GM21423 (cell line): ENCODE measurements around the gene ELAPOR2.
"Not testable (repeated sequence)": the region's sequence is repeated elsewhere in the genome, so short reads cannot be mapped to it uniquely, and the experiment has no call there.

Source experiments
- ATAC-seq: cut with Tn5 transposase; IDR thresholded peaks from one replicate; pipeline ENCODE4 v1.9.1; 2021; ENCODE audit warnings: mild to moderate bottlenecking, moderate library complexity; ENCODE audit not compliant: unreplicated experiment

The ELAPOR2 gene, protein sequence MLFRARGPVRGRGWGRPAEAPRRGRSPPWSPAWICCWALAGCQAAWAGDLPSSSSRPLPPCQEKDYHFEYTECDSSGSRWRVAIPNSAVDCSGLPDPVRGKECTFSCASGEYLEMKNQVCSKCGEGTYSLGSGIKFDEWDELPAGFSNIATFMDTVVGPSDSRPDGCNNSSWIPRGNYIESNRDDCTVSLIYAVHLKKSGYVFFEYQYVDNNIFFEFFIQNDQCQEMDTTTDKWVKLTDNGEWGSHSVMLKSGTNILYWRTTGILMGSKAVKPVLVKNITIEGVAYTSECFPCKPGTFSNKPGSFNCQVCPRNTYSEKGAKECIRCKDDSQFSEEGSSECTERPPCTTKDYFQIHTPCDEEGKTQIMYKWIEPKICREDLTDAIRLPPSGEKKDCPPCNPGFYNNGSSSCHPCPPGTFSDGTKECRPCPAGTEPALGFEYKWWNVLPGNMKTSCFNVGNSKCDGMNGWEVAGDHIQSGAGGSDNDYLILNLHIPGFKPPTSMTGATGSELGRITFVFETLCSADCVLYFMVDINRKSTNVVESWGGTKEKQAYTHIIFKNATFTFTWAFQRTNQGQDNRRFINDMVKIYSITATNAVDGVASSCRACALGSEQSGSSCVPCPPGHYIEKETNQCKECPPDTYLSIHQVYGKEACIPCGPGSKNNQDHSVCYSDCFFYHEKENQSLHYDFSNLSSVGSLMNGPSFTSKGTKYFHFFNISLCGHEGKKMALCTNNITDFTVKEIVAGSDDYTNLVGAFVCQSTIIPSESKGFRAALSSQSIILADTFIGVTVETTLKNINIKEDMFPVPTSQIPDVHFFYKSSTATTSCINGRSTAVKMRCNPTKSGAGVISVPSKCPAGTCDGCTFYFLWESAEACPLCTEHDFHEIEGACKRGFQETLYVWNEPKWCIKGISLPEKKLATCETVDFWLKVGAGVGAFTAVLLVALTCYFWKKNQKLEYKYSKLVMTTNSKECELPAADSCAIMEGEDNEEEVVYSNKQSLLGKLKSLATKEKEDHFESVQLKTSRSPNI

DNA sequence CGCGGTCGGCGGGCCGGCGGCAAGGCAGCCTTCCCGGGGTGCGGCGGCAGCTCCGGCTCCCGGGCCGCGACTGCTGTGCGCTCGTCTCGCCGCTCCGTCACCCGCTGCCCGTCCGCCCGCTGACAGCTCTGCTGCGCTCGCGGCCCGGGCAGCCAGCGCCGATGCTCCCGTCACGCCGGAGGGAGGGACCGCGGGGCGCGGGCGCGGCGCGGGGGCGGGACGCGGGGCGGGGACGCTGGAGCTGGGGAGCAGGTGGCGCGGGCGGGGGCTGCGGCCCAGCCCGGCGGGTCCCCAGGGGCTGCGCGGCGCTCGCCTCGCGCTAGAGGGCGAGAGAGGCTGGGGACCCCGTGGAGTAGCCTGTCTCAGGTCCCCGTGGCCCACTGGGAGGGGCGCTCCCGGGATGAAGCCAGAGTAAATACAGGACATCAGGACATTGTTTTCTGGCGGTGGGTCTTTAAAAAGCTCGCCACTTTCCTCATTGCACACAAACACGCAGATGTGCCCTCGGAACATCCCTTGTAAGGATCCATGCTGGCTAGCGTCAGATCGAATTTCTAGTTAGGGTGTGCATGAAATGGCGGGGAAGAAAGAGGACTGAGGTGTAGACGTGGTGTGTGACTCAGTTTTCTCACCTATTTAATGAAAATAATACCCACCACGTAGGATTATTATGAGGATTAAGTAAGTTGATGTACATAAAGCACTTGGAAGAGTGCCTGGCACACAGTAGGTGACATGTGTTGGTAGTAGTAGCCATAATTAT lies at the start of gene ELAPOR2:
ELAPOR2 (minus strand) TSS at position 130 of the 763 bp plus-strand sequence. CDS start 141 bp downstream, outside the sequence.
- ATAC-seq: peak; percentile 96

DNA sequence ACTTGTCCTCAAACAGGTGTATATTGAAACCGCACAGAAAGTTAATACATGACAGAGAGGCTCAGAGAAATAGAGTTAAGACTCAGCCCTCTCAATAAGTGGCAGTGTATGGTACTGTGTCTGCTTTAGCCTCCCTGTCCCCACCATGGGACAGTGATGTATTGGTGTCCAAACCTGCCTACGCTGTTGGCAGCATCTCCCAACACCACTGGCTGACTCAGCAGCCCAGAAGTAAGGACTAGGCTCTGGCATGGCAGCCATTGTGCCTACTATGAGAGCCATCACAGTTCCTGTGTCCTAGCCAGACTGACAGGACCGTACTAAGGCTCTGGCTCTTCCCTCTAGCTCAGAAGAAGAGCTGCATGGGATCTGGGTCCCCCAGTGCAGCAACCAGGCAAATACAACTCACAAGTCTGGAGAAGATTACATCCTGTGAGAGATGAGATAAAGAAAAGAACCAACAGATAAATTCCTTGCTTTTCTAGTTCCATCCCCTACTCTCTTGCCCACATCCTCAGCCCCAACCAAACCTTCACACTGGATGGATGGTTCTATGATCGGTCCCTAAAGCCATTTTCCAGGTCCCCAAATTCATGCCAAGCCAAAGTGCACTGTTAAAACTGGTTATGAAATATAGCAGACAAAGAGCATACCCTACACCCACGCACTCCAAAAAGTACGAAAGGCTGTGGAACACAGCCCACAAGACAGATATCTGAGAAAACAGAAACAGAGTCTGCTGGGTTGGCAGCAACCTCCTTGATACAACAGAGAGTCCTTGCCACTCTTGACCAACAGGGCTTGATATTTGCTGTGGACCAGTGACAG lies 48.7 kb upstream of the ELAPOR2 start:
- ATAC-seq: no peak

DNA sequence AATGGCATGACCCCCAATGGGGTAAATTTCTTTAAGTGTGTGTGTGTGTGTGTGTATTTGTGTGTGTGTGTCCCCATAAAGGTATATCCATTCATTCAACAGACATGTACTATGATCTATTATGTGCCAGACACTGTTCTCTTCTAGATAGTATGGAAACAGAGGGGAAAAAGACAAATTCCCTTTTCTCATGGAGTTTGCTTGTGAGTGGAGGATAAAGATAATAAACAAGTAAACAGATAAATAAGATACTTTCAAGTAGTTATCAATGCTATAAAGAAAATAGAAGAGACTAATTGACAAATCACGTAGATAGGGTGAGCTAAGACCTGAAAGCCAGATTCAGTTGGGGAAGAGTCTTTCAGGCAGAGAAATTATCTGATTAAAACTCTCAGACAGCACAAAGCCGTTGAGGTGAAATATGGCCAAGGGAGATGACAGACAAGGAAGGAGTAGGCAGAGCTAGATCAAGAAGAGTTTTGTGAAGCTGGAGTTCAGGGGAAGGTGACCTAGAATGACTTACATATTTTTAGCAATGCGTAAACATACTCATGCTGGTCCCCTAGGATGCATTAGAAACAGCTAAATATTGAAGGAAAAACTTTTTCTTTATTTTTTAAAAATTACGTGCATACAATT lies 47.6 kb upstream of the ELAPOR2 start:
- ATAC-seq: no peak

DNA sequence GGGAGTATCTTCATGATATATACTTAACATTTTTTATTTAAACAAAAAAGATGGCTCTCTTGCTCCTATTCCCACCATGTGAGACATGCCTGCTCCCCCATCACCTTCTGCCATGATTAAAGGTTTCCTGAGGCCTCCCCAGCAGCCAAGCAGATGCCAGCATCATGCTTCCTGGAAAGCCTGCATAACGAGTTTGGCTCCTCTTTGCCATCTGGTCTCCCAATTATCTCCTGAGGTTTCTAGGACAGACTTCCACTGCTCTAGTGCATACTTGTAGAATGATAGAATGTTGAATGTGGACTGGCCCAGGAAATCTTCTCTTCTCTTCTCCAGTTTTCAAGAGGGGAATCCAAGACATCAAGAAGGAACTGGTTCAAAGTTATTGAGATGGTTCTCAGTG lies 45.9 kb upstream of the ELAPOR2 start:
- no peak for ATAC-seq

DNA sequence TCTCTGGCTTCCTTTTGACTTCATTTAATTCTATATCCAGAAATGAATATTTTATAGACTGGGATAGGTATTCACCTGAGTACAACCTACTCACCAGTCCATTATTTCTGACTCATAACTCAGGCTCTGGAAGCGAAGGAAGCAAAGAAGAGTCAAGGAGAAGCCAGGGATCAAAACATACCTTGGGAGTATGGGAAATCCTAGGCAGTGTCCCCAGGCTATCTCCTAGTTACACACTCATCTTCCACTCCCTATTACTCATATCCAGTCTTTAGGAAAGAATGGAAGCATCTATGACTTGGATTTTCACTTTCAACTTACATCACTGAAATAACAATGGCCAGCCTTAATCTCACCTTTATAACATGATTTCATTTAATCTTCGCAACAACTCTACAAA lies 40.9 kb upstream of the ELAPOR2 start:
- ATAC-seq: no peak

DNA sequence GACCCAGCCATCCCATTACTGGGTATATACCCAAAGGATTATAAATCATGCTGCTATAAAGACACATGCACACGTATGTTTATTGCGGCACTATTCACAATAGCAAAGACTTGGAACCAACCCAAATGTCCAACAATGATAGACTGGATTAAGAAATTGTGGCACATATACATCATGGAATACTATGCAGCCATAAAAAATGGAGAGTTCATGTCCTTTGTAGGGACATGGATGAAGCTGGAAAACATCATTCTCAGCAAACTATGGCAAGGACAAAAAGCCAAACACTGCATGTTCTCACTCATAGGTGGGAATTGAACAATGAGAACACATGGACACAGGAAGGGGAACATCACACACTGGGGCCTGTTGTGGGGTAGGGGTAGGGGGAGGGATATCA lies 37.9 kb upstream of the ELAPOR2 start:
- ATAC-seq: not testable (repeated sequence)

DNA sequence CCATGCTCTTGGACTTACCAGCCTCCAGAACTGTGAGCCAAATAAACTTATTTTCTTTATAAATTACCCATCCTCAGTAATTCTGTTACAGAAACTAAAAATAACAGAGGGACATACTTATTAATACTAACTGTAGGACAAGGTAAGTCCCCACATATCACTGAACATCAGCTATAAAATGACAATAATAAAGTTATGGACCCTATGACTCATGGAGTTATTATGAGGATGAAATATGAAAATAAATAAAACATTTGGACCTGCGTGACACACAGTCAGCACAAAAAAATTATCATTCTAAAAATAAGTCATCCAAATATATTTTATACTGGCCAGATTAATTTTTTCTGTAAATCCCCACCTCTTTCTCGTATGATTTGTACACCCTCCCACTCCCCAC lies 34.9 kb upstream of the ELAPOR2 start:
- no peak for ATAC-seq

DNA sequence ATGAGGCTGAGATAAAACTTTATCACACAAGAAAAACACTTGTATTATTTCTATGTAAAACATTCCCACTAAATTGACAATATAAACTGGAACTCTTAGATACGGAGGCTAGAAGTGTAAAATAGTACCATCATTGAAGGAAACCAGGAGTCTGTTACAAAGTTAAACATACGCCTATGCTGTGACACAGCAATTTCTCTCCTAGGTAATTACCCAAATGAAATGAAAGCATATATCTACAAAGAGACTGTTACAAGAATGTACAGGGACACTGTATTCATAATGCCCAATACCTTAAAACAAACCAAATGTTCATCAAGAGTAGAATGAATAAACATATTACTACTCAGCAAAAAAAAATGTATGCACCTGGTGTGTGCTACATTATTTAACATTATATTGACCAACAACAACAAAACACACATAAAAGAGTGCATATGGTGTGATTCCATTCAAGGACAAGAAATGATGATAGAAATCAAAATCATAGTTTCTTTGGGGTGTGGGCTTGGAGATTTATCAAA lies 33.2 kb upstream of the ELAPOR2 start:
- ATAC-seq: no peak

DNA sequence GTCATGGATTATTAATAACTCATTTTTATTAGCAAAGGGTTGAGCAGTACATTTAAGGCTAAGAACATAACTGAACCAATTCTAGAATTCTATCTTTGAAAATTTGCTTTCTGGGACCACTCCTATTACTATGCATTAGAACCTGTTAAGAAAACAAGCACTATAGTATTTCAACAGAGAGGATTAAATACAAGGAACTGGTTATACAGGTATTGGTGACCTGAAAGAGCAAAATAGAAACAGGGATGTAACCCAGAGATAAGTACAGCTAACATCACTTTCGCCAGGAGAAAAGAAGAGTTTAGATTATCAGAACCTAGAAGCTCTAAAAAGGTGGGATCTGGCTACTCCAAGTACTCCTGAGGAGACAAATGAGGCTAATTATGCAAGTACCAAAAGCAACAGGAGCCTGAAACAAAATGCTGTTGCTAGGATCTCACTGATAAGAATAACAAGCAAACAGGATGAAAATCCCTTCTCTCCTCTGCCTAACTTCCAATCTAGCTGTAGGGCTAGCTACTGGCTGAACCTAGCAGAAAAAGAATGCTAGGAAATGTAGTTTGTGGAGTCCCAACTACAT lies 32.1 kb upstream of the ELAPOR2 start:
- ATAC-seq: no peak

DNA sequence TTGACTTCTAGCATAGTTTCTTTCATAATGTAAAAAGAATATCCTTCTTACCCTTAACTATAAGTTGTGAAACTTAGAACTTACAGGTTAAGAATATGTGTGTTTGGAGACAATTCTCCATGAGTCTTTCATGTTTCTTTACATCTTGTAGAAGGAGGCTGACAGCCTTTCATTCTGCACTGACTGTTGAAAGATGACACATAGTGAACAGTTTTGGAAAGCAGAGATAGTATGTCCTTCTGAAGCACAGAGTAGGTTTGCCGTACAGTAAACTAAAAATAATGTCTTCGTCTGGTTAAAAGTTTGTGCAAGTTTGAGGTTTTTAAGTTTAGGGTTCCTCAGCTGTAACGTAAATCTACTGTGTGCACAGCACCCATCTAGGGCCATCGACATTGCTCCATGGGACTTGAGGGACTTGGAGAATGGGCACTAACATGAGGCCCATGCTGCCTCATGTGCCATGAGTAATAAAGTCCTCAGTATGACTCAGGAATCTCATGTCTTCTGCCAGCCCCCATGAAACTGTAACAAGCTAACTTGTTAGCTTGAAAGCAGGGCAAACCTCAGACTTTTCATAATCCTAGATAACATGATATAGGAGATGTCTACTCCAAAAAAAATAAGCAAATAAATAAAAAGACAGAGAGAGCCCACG lies 24.5 kb upstream of the ELAPOR2 start:
- ATAC-seq: no peak

DNA sequence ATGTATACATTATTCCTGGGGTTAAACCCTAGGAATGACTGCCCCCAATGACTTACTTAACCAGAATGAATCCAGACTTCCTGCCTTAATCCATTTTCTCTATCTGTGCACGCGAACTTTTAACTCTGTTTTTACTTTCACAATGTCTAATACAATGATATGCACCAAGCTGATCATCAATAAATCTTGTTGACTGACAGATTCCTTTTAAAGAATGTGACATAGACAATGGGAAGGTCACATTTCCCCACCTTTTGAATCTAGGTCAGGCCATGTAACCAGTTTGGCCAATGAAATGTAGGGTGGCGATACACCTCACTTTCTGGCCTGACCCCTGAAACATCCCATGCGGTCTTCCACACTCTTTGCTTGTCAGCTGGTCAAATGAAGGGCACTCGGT lies 23.2 kb upstream of the ELAPOR2 start:
- ATAC-seq: no peak

DNA sequence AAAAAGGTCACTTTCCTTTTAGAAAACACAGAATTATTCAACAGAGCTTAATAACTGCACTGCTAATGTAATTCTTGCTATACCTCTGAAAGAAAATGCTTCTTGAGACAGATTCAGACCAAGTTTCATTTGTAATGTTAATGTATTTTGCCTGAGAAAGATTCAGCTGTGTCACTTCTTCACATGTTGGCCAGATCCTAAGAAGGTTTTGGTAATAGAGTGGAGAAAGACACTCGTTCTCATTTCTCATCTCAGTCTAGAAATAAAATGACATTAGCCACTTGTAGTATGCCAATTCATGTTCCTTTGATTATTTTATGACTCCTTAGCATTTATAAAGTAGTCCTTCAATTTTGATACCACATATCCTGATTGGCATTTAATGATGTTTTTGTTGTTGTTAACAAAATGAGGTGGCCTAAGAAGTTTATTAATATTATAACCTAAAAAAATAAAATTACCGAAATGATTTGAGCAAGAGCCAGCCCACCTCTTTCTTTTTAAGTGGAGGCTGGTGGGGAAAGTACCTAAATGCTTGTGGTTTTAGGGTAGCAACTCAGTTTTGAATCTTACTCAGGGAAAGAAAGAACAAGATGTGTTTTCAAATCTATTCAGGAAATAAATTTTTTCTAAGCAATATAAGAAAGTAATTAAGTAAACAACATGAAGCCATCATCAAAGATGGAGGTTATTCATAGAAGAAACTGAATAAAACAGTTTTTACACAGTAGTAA lies 16.4 kb upstream of the ELAPOR2 start:
- peak; percentile 74 for ATAC-seq

DNA sequence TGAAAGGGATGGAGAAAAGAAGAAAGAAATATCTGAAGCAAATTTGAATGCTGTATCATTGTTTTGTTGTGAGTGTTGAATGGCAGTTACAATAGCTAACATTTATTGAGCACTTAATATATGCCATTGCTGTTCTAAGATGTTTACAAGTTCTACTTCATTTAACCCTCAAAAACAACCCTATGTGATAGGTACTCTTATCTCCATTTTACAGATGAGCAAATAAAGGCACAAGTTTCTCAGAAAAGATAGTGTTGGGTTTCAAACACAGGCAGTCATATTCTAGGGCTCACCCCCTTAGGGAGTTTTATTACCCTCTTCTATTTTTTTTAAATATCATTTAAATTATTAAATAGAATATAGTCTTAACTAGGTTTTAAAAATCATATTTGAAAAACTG lies 8.3 kb upstream of the ELAPOR2 start:
- no peak for ATAC-seq

DNA sequence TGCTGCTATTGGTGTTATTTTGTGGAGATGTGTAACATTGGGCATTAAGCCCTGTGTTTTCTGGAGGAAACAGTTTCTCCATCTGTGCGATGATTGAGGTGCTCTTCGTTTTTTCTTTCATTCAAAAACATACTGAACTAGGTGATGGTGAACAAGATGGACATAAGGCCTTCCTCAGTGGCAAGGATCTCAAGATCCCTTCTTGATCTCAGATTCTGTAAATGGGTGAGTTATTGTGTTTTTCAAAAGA lies 759 bp upstream of the ELAPOR2 start:
- no peak for ATAC-seq

DNA sequence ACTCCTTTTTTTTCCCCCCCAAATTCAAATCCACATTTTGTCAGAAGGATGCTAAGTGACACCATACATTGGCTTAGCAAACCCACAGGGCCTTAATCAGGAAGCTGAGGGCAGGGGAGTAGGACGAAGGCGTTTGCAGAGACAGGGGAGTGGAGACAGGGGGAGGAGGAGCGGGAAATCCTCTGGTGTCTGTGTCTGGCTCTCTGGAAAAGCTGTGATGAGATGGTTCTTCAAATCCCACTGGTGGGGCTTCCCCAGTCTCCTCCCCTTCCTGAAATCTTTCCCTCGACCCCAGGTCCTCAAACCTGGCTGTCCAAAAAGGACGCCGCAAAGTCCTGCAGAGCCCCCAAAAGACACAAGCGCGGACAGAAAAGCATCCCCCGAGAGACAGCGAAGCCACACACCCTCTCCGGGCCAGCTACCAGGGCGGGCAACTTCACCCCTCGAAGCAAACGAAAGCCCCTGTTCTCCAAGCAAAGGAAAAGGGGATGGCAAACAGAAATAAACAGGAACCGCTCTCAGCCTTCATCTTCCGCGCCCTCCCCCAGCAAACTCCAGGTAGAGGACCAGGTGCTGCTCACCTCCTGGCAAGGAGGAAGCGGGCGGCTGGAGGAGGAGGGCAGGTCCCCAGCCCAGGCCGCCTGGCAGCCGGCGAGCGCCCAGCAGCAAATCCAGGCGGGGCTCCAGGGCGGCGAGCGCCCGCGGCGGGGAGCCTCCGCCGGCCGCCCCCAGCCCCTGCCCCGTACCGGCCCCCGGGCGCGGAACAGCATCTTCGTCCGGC lies 520 bp downstream of the ELAPOR2 start:
- ATAC-seq: peak; percentile 33

DNA sequence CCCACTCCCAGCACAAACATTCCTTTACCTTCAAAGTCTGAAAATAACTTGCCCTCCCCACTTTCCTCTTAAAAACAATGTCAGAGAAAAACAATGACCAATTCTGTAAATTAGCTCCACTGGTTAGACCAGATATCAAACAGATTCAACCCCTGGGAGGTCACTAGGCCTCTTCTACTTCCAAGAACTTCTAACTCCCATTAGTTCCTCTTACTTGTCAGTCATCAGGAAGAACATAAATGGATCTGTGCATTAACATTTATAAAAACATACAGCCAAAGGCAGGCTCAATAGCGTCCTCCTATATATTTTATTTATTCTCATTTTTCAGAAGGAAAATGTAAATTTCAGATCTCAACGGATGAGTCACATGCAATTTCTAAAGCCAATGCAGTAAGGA lies 2.2 kb downstream of the ELAPOR2 start:
- no peak for ATAC-seq

DNA sequence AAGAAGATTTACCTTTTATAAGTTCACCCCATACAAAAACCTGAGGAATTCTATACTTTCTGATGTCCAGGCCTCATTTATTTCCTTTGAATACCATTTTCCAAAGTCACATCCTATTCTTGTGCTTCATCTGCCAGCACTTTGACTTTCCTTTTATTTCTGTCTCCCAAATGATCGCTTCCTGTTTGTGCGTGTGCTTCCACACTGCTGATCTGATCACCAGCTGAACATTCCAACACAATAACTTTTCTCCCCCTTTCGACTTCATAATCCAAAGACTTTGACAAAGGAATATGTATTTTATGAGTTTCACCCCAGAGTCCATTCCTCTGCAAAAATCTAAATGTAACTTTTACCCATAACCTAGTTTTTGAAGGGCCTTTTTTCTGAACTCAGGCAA lies 3.1 kb downstream of the ELAPOR2 start:
- no peak for ATAC-seq
